ENCODE measurements around the gene ULK2.
"Not testable (repeated sequence)": the region's sequence is repeated elsewhere in the genome, so short reads cannot be mapped to it uniquely, and the experiment has no call there.

ULK2 gene

GRCh38 chr17:19860647-19861177 lies 7.0 kb downstream of the ULK2 start:
- DNase-seq: not testable (repeated sequence)

GRCh38 chr17:19857640-19858039 lies 10.1 kb downstream of the ULK2 start:
- DNase-seq: no peak

DNA sequence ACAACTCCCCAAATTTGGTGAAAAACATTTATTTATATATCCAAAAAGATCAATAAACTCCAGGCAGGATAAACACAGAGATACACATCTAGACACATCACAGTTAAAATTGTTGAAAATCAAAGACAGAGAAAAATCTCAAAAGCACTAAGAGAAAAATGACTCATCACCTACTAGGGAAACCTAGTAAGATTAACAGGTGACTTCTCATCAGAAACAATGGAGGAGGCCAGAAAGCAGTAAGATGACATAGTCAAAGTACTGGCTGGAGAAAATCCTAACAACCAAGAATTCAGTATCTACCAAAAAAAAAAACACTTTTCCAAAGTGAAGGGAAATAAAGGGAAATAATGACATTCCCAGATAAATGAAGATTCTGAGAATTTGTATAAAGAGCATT lies 33.8 kb downstream of the ULK2 start:
- DNase-seq: no peak

DNA sequence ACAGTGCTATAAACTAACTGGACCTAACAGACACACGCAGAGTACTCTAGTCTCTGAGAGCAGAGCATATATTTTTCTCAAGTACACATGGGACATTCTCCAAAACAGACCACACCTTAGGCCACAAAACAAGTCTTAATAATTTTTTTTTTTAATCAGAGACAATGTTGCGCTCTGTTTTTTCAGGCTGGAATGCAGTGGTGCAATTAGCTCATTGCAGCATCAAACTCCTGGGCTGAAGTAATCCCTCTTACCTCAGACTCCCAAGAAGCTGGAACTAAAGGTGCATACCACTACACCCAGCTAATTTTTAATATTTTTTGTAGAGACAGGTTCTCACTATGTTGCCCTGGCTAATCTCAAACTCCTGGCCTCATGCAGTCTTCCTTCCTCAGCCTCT lies 37.7 kb downstream of the ULK2 start:
- DNase-seq: no peak

GRCh38 chr17:19812407-19812806 lies 55.3 kb downstream of the ULK2 start:
- DNase-seq: no peak

GRCh38 chr17:19805006-19805405 lies 62.7 kb downstream of the ULK2 start:
- DNase-seq: no peak

- no peak for DNase-seq
Measured at GRCh38 chr17:19800571-19800970, 67.2 kb downstream of the ULK2 start.

DNA sequence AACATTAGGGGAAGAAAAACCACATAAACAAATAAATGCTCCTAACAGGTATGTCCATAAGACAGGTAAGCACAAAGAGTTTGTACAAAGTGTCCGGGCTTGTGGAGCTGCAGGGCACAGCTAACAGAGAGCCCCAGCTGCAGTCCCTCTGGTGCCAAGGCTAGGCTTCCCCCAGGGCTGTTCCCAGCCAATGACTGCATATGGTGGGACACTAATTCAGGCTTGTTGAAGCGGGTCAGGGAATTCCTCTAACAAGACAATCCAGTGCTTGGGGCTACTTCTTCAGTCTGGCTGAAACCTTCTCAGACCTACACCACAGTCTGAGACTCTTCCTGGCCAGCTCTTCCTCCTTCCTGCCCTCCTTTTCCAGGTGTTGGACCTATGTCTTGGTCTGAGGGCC lies 67.9 kb downstream of the ULK2 start:
- no peak for DNase-seq

DNA sequence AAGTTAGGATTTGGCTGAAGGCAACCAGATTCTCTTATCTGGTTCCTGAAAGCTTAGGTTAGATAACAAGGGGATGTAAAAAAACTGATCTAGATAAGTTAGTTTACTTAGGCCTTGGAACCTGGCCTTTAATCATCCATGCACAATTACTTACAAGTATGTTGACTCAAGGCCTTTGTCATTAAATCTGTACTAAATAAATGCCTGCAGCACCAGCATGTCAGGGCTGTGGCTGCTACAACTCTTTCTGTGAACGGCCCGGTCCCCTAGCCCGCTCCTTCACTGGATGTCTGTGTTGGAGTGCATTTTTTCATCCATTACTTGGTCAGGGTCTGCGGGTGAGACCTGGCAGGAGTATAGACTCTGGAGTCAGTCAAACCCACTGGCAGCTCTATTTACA lies 71.3 kb downstream of the ULK2 start:
- no peak for DNase-seq

GRCh38 chr17:19791918-19792550 lies 75.7 kb downstream of the ULK2 start:
- DNase-seq: no peak

DNA sequence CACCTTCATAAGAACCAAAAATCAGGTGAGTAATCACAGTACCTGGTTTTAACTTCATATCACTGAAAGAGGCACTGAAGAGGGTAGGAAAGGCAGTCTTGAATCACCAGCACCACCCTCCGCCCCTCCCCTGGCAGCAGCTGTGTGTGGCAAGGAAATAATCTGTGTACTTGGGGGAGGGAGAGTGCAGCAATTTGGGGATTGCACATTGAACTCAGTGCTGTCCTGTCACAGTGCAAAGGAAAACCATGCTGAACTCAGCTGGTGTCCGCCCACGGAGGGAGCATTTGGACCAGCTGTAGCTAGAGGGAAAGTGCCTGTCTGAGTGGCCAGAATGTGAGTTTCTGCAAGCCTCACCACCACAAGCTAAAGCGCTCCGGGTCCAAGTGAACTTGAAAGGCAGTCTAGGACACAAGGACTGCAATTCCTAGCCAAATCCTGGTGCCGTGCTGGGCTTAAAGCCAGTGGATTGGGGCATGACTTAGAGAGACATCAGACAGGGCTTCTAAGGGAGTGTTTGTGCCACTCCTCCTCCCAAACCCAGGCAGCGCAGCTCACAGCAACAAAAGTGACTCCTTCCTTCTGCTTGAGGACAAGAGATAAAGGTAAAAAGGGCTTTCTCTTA lies 79.9 kb downstream of the ULK2 start:
- DNase-seq: no peak

GRCh38 chr17:19785854-19786253 lies 81.9 kb downstream of the ULK2 start:
- DNase-seq: no peak

- DNase-seq: no peak
Measured at GRCh38 chr17:19781488-19782458, 86.0 kb downstream of the ULK2 start.

DNA sequence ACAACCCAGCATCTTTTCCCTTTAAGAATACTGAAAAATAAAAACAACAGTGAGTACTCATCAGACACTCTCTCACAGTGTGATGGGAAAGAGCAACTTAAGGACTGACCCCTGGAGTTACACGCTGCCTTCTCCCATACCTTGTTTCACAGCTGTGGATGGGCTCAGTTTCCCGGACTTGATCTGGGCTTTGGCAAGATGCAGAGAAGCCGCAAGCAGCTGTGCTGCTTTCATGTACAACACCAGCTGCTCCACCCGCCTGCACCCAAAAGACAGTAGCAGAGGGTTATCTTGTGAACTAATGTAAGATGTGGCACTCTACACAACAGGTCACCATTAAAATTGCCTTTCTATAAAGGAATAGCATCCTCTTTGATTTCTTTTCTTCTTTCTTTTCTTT lies 86.9 kb downstream of the ULK2 start:
- DNase-seq: no peak

DNA sequence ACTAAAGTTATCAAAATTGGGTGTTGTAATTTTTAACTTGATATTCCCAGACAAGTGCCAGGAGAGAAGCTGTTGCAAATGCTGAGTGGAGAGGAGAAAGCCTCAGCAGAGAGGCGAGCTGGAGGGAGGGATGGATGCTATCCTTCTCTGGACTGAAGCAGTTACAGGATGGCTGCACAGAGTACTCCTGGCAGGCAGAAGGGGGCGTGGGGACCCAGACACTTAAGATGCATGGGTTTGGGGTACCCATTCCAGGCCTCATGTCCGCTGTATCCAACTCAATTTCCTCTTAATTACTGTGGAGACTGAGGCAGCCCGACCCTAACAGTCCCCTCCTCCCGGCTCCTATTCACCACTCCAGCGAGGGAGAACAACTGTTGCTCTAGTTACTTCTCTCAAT lies 94.2 kb downstream of the ULK2 start:
- DNase-seq: no peak

GRCh38 chr17:19771971-19772630 lies 95.6 kb downstream of the ULK2 start:
- DNase-seq: no peak

DNA sequence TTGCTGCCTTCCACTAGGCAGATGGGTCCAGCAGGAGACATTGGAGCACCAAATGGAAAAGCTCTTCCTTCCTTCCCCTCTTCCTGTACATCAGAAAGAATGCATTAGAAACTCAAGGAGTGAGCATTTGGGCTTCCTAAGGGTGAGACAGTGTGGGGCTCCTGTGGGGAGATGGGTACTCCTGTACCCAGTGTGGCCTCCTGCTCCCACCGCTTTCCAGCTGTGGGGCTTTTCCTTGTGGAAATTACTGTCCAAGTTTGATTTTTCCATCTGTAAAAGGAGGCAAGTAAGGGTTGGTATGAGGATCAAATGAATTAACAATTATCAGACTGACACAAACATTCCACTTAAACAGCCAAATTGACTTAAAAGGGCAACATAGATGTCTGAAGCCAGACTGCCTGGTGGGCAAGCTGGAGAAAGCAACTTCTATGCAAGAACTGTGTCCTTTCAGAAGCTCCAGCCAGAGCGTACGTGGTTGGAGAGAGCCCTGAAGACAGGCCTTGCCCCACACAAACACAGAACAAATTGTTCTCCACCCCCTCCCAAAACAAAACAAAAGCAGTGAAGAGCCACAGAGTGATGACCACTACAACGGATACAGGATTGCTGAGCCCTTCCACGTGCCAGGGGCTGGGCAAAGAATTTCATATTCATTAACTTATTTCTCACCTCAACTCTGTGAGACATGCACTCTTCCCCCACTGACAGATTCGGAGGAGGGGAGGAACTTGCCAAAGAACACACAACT lies 96.6 kb downstream of the ULK2 start:
- DNase-seq: no peak

- DNase-seq: no peak
Measured at GRCh38 chr17:19769946-19770652, 97.6 kb downstream of the ULK2 start.

DNA sequence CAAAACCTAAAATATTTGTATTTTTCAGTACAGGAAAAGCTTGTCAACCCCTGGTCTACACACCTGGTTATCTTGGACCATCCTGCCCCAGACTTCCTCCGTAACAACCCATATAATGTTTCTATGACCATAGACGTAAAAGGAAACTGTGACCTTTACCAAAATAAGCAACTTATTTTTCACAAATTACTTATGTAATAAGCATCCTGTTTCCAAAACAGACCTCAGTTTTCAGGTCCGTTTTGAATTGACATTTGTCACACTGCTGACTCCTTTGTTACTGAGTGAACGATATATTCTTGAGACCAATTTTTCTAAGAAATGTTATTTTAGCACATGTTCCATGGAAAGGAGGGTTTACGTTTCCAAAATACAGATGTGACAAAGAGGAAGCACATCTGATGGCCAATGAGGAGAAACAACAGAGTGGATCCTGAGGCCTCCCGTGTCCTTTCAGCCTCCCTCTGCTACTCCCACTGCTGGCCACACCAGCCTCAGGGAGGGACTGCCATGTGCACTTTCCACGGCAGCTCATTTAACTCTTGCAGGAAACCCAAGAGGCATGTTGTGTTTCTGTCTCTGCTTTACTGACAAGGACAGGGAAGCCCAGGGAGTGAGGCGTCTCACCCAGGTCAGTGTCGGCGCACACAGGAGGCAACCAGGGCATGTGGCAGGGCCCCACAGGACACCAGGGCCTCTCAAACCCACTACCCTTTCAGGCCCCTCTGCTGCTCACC lies 99.5 kb downstream of the ULK2 start:
- DNase-seq: no peak

GRCh38 chr17:19766421-19767270 lies 101.1 kb downstream of the ULK2 start:
- no peak for DNase-seq
